BJ (cell line): Measurements from ENCODE around the gene ZNF534. TPM values are rescaled to one million over a fixed set of nuclear protein-coding genes. Genes with fewer than 3 reads are reported as not detected.
"Not testable (repeated sequence)": the region's sequence is repeated elsewhere in the genome, so short reads cannot be mapped to it uniquely, and the experiment has no call there.

Experiments
- CTCF ChIA-PET: fragments of 350-600 bp; formaldehyde crosslinking; extraction: SDS; loops from one replicate; lab custom pipeline; 2021; ENCODE audit warnings: antibody characterized with exemption, inconsistent platforms; lab: Yijun Ruan, JAX
- POLR2A ChIA-PET: fragments of 300-600 bp; sonication (Branson Sonifier 250); formaldehyde crosslinking; extraction: SDS; loops from one replicate; lab custom pipeline; 2021; ENCODE audit warnings: antibody characterized with exemption; lab: Charles Lee
- DNase-seq: peaks from one replicate; pipeline ENCODE4 v3.0.0-alpha.2; 2011; ENCODE audit warnings: low read depth
- H3K27me3 ChIP-seq: 2 replicates; pipeline ENCODE4 v1.6.0; 2011; ENCODE audit warnings: low read length; ENCODE audit not compliant: control insufficient read depth, insufficient read depth
- H3K36me3 ChIP-seq: 2 replicates; pipeline ENCODE4 v1.5.1; 2011; ENCODE audit warnings: low read length; ENCODE audit not compliant: control insufficient read depth, insufficient read depth
- H3K4me3 ChIP-seq: 2 replicates; pipeline ENCODE4 v1.5.1; 2011; ENCODE audit warnings: low read depth, mild to moderate bottlenecking, control low read depth, low read length
- CTCF ChIP-seq: IDR thresholded peaks from 2 replicates; pipeline ENCODE4 v1.5.1; 2011; ENCODE audit warnings: low read depth, mild to moderate bottlenecking, control low read depth, inconsistent platforms, low read length, moderate library complexity; ENCODE audit not compliant: insufficient read depth
- polyA plus RNA-seq: library from polyadenylated mRNA; depleted of rRNA; stranded (reverse); fragments of >200 nt; gene quantifications from 2 replicates; pipeline ENCODE4 v1.2.3, GENCODE V29; 2011

ZNF534 gene
- polyA plus RNA-seq, 1 experiment: not detected

GRCh38 chr19:52464798-52465470 is 36.0 kb downstream of the ZNF534 start:
- no peaks in the 10 kb centered on the region for H3K27me3 ChIP-seq
- ChIA-PET CTCF (no interaction called here), POLR2A (no interaction called here)
- no peak for DNase-seq
- no peak for TF ChIP-seq CTCF
- H3K36me3 ChIP-seq: no peaks in the 10 kb centered on the region
- H3K4me3 ChIP-seq: no peak overlapping the region

- no peak for TF ChIP-seq CTCF
- CTCF ChIA-PET: no interaction called here
Observed at GRCh38 chr19:52473655-52474350, 44.9 kb downstream of the ZNF534 start.

GRCh38 chr19:52474351-52475127 is 45.6 kb downstream of the ZNF534 start:
- POLR2A ChIA-PET: no interaction called here
- H3K36me3 ChIP-seq: no peaks in the 10 kb centered on the region
- no peak overlapping the region for H3K4me3 ChIP-seq
- H3K27me3 ChIP-seq: no peaks in the 10 kb centered on the region
- DNase-seq: no peak
- no peak for TF ChIP-seq CTCF
- CTCF ChIA-PET: no interaction called here

More at GRCh38 chr19:52473655-52474350, 44.9 kb downstream of the ZNF534 start:
- H3K27me3 ChIP-seq: no peaks in the 10 kb centered on the region
- DNase-seq: no peak
- no peaks in the 10 kb centered on the region for H3K36me3 ChIP-seq
- POLR2A ChIA-PET: no interaction called here
- no peak overlapping the region for H3K4me3 ChIP-seq

GRCh38 chr19:52484111-52484743 is 55.3 kb downstream of the ZNF534 start:
- H3K36me3 ChIP-seq, H3K4me3 ChIP-seq, DNase-seq, CTCF ChIA-PET, H3K27me3 ChIP-seq, POLR2A ChIA-PET: not testable (repeated sequence)

GRCh38 chr19:52485064-52485463 is 56.1 kb downstream of the ZNF534 start:
- H3K4me3 ChIP-seq, CTCF ChIA-PET, DNase-seq, POLR2A ChIA-PET, H3K36me3 ChIP-seq, H3K27me3 ChIP-seq: not testable (repeated sequence)

- DNase-seq, H3K36me3 ChIP-seq, H3K4me3 ChIP-seq, H3K27me3 ChIP-seq, CTCF ChIA-PET, POLR2A ChIA-PET: not testable (repeated sequence)
Observed at GRCh38 chr19:52485561-52486240, 56.8 kb downstream of the ZNF534 start.
